Mucosa of descending colon (tissue), 3 donors: ENCODE data around the gene MTUS2. TPM values are rescaled to one million over a fixed set of nuclear protein-coding genes. Genes with fewer than 3 reads are reported as not detected.

Experiments
- ATAC-seq: fragments of 200-7000 bp; cut with Tn5 transposase; one replicate; pipeline ENCODE4 v1.9.1; 2020; ENCODE audit warnings: mild to moderate bottlenecking, moderate library complexity
- DNase-seq, 3 donors: peaks; one replicate each; pipeline ENCODE4 v3.0.0-alpha.2; 2020
- H3K36me3 ChIP-seq: fragments of 200-600 bp; one replicate; pipeline ENCODE4 v1.8.0; 2021; ENCODE audit warnings: low read depth, mild to moderate bottlenecking
- H3K4me1 ChIP-seq: fragments of 200-600 bp; one replicate; pipeline ENCODE4 v1.8.0; 2021; ENCODE audit warnings: low read depth, mild to moderate bottlenecking
- H3K4me3 ChIP-seq: fragments of 200-600 bp; one replicate; pipeline ENCODE4 v1.8.0; 2021; ENCODE audit warnings: mild to moderate bottlenecking
- H3K9me3 ChIP-seq: fragments of 200-600 bp; one replicate; pipeline ENCODE4 v1.8.0; 2021; ENCODE audit warnings: mild to moderate bottlenecking
- CTCF ChIP-seq: fragments of 200-600 bp; IDR thresholded peaks from one replicate; pipeline ENCODE4 v1.8.0; 2022; ENCODE audit warnings: antibody characterized with exemption, mild to moderate bottlenecking
- intact Hi-C, 2 donors: fragments of 100-400 bp; cut with DNase I in 1 of 2; cut with micrococcal nuclease in 1 of 2; formaldehyde crosslinking; loops; one replicate each; pipeline versions ENCODE4 v1.11.0 to v1.11.1; 2022; cut with DNase I, micrococcal nuclease
- total RNA-seq, 3 donors: library from RNA; stranded (reverse); fragmentation: NEBNext Ultra II Directional in 2 of 3; extraction: Animal tissue kit (Norgen Biotek cat#: 25700) in 2 of 3; gene quantifications; one replicate each; pipeline versions ENCODE4 v1.2.1 to v1.2.4, GENCODE V29; 2021 to 2023
- donor health status: DM: no; HTN: no; CAD: no; lungs with moderate emphysema.
- donor health status: DM: no; HTN: no; CAD: no.
- donor health status: DM: no; HTN: yes; CAD: no.

Gene MTUS2
- total RNA-seq, 3 donors from 2014 or later = 0.09 to 0.85 (median 0.60) TPM

GRCh38 chr13:29131159-29131558 lies 311.0 kb downstream of the MTUS2 start:
- Histone ChIP-seq H3K4me3 (no peak overlapping the region), H3K36me3 (no peaks in the 10 kb centered on the region), H3K4me1 (no peaks in the 10 kb centered on the region), H3K9me3 (peaks cover 2% of the 10 kb centered on the region)
- no peak for DNase-seq
- intact Hi-C loops = no loop called here
- ATAC-seq = no peak
- no peak for TF ChIP-seq CTCF

- intact Hi-C loops = no loop called here
- no peak for ATAC-seq
- Histone ChIP-seq H3K9me3 (peaks cover 11% of the 10 kb centered on the region), H3K36me3 (no peaks in the 10 kb centered on the region), H3K4me1 (no peaks in the 10 kb centered on the region), H3K4me3 (no peak overlapping the region)
- no peak for TF ChIP-seq CTCF
- DNase-seq = no peak
Observed at GRCh38 chr13:29131881-29132668, 311.9 kb downstream of the MTUS2 start.

DNA sequence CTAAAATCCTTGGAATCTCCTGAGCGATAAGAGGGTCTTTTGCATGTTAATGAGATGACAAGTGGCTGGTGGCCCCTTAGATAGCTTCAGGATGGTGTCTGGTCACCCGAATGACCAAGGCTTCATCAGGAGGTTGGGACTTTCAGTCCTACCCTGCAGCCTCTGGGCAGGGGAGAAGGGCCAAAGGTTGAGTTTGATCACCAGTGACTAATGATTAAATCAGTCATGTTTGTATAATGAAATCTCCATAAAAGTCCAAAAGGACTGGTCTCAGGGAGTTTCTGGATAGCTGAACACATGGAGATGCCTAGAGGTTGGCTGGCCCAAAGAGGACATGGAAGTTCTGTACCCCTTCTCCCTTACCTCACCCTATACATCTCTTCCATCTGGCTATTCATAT lies 316.2 kb downstream of the MTUS2 start:
- H3K9me3 ChIP-seq = peaks cover 28% of the 10 kb centered on the region
- H3K4me1 ChIP-seq = no peaks in the 10 kb centered on the region
- DNase-seq = no peak
- H3K36me3 ChIP-seq = no peaks in the 10 kb centered on the region
- no peak for ATAC-seq
- intact Hi-C loops = no loop called here
- H3K4me3 ChIP-seq = no peak overlapping the region
- no peak for TF ChIP-seq CTCF

GRCh38 chr13:29137016-29137415 lies 316.9 kb downstream of the MTUS2 start:
- no peak for TF ChIP-seq CTCF
- Histone ChIP-seq H3K4me1 (no peaks in the 10 kb centered on the region), H3K36me3 (no peaks in the 10 kb centered on the region), H3K9me3 (peaks cover 31% of the 10 kb centered on the region), H3K4me3 (no peak overlapping the region)
- DNase-seq = no peak
- intact Hi-C loops = no loop called here
- ATAC-seq = no peak

DNA sequence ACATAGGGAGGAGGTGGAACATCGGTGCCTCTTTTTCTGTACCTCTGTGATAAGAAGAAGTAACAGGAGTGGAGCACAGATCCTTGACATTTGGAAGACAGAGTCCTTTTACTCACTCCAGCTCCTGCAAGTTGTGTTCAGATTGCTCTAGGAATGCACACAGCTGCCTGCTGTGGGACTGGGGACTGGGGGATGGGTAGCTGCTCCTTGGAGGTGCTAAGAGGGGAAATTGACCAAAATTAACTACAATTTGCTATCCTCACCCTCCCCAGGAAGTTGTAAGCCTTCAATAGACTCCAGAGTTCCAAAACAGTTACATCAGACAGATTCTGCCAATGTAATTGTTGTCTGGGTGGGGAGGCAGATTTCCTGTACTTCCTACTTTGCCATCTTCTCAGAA lies 317.9 kb downstream of the MTUS2 start:
- Histone ChIP-seq H3K4me3 (no peak overlapping the region), H3K36me3 (no peaks in the 10 kb centered on the region), H3K9me3 (peaks cover 32% of the 10 kb centered on the region), H3K4me1 (no peaks in the 10 kb centered on the region)
- no peak for ATAC-seq
- intact Hi-C loops = no loop called here
- DNase-seq = no peak
- TF ChIP-seq CTCF = no peak
